ENCODE measurements around the gene IGF2BP3. TPM values are rescaled to one million over a fixed set of nuclear protein-coding genes. Genes with fewer than 3 reads are reported as not detected.

Gene IGF2BP3
- total RNA-seq, 1 donor from 2014 or later = 0.38 TPM

- intact Hi-C loops (cut with micrococcal nuclease) = no loop called here
- H3K4me1 ChIP-seq = peaks cover 8% of the 10 kb centered on the region
- H3K9me3 ChIP-seq (replicated peaks) = no peaks in the 10 kb centered on the region
- H3K4me3 ChIP-seq = no peak overlapping the region
- no peak overlapping the region for H3K27ac ChIP-seq (replicated peaks)
- peaks cover 6% of the 10 kb centered on the region for H3K27me3 ChIP-seq (ENCODE audit: low read depth)
- no peak for TF ChIP-seq CTCF (IDR thresholded peaks at IDR 0.05; ENCODE audit: borderline replicate concordance)
- no peaks in the 10 kb centered on the region for H3K36me3 ChIP-seq
- DNase-seq = no peak
These were observed 177.7 kb downstream of the IGF2BP3 start for GRCh38 chr7:23292623-23293022.

GRCh38 chr7:23291957-23292560 lies 178.2 kb downstream of the IGF2BP3 start:
- no peaks in the 10 kb centered on the region for H3K36me3 ChIP-seq
- no peak overlapping the region for H3K4me3 ChIP-seq
- H3K27ac ChIP-seq (replicated peaks) = no peak overlapping the region
- H3K27me3 ChIP-seq (ENCODE audit: low read depth) = peaks cover 6% of the 10 kb centered on the region
- intact Hi-C loops (cut with micrococcal nuclease) = no loop called here
- H3K9me3 ChIP-seq (replicated peaks) = no peaks in the 10 kb centered on the region
- no peak for TF ChIP-seq CTCF (IDR thresholded peaks at IDR 0.05; ENCODE audit: borderline replicate concordance)
- DNase-seq = no peak
- H3K4me1 ChIP-seq = peaks cover 8% of the 10 kb centered on the region

- no peak overlapping the region for H3K4me3 ChIP-seq
- H3K9me3 ChIP-seq (replicated peaks) = no peaks in the 10 kb centered on the region
- no peak for TF ChIP-seq CTCF (IDR thresholded peaks at IDR 0.05; ENCODE audit: borderline replicate concordance)
- no peak for DNase-seq
- peaks cover 6% of the 10 kb centered on the region for H3K27me3 ChIP-seq (ENCODE audit: low read depth)
- H3K27ac ChIP-seq (replicated peaks) = no peak overlapping the region
- peaks cover 8% of the 10 kb centered on the region for H3K4me1 ChIP-seq
- intact Hi-C loops (cut with micrococcal nuclease) = no loop called here
- H3K36me3 ChIP-seq = no peaks in the 10 kb centered on the region
These were observed 179.3 kb downstream of the IGF2BP3 start for GRCh38 chr7:23290993-23291392.

- no peak for DNase-seq
- Histone ChIP-seq H3K4me1 (peaks cover 8% of the 10 kb centered on the region), H3K36me3 (no peaks in the 10 kb centered on the region), H3K27me3 (ENCODE audit: low read depth) (no peaks in the 10 kb centered on the region), H3K27ac (replicated peaks) (no peak overlapping the region), H3K9me3 (replicated peaks) (no peaks in the 10 kb centered on the region), H3K4me3 (no peak overlapping the region)
- no peak for TF ChIP-seq CTCF (IDR thresholded peaks at IDR 0.05; ENCODE audit: borderline replicate concordance)
- intact Hi-C loops (cut with micrococcal nuclease) = no loop called here
These were observed 182.7 kb downstream of the IGF2BP3 start for GRCh38 chr7:23287612-23288011.

- Histone ChIP-seq H3K4me1 (no peaks in the 10 kb centered on the region), H3K27me3 (ENCODE audit: low read depth) (no peaks in the 10 kb centered on the region), H3K9me3 (replicated peaks) (no peaks in the 10 kb centered on the region), H3K27ac (replicated peaks) (no peak overlapping the region), H3K4me3 (no peak overlapping the region), H3K36me3 (no peaks in the 10 kb centered on the region)
- no peak for DNase-seq
- TF ChIP-seq CTCF (IDR thresholded peaks at IDR 0.05; ENCODE audit: borderline replicate concordance) = no peak
- intact Hi-C loops (cut with micrococcal nuclease) = no loop called here
These were observed 184.3 kb downstream of the IGF2BP3 start for GRCh38 chr7:23285657-23286646.
